ENCODE data around the gene ENDOV. TPM values are rescaled to one million over a fixed set of nuclear protein-coding genes. Genes with fewer than 3 reads are reported as not detected.

The ENDOV gene
- total and polyA plus RNA-seq, 2 of the 13 experiments (the other 11 are each of a cell fraction or from before 2014, with no cell fraction given): 15.1 to 17.1 TPM

GRCh38 chr17:80426671-80427326 is 11.8 kb downstream of the ENDOV start (continued):
- TF ChIP-seq GMEB1 (CRISPR knock-in tag; IDR thresholded peaks at IDR 0.05; ENCODE audit: borderline replicate concordance) (peak; percentile 43; the same call in 1 of the 2 replicates), ZNF274 (CRISPR knock-in tag; IDR thresholded peaks at IDR 0.05) (no peak; the same call in 1 of the 2 replicates), ZNF549 (CRISPR knock-in tag; IDR thresholded peaks at IDR 0.05) (no peak), KDM6A (CRISPR knock-in tag; IDR thresholded peaks at IDR 0.05; ENCODE audit: low read depth) (no peak), MYNN (CRISPR knock-in tag; IDR thresholded peaks at IDR 0.05; ENCODE audit: low read depth) (no peak), GZF1 (CRISPR knock-in tag; IDR thresholded peaks at IDR 0.05) (no peak), ZFP62 (CRISPR knock-in tag; IDR thresholded peaks at IDR 0.05) (no peak), NFE2L2 (IDR thresholded peaks at IDR 0.05; ENCODE audit: low read length) (no peak), ZHX1 (CRISPR knock-in tag; IDR thresholded peaks at IDR 0.05; ENCODE audit: low read depth) (no peak), ZBTB42 (CRISPR knock-in tag; IDR thresholded peaks at IDR 0.05) (no peak), ZSCAN30 (CRISPR knock-in tag; IDR thresholded peaks at IDR 0.05) (no peak), ZNF3 (CRISPR knock-in tag; IDR thresholded peaks at IDR 0.05) (no peak), TERF1 (CRISPR knock-in tag; IDR thresholded peaks at IDR 0.05) (no peak), RFXANK (CRISPR knock-in tag; IDR thresholded peaks at IDR 0.05) (0 out of 2 replicates have a peak, but pooled peaks have one; percentile 72), ZNF335 (CRISPR knock-in tag; IDR thresholded peaks at IDR 0.05) (no peak), ZNF280B (CRISPR knock-in tag; IDR thresholded peaks at IDR 0.05; ENCODE audit: borderline replicate concordance) (no peak), UBTF (CRISPR knock-in tag; IDR thresholded peaks at IDR 0.05) (peak; percentile 62; the same call in 1 of the 2 replicates), PREB (CRISPR knock-in tag; IDR thresholded peaks at IDR 0.05) (no peak)
